GM18520 (cell line): ENCODE measurements around the gene ADAM12.

ENCODE experiments used
- ATAC-seq: cut with Tn5 transposase; IDR thresholded peaks from one replicate; pipeline ENCODE4 v1.9.1; 2021; ENCODE audit not compliant: unreplicated experiment

Gene ADAM12

DNA sequence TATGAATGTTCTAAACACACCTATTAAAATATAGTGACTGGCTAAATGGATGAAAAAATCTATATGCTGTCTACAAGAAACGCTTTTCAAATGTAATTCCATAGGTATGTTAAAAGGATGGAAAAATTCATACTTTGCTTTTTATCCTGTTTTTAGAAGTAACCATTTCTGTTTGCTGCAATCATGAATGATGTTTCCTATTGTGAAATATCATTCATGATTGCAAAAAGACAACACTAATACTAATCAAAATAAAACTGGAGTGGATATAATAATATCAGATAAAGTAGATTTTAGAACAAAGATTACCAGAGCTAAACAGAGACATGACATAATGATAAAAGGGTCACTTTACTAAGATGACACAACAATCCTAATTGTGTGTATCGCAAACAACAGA lies 353.7 kb downstream of the ADAM12 start:
- ATAC-seq = no peak

DNA sequence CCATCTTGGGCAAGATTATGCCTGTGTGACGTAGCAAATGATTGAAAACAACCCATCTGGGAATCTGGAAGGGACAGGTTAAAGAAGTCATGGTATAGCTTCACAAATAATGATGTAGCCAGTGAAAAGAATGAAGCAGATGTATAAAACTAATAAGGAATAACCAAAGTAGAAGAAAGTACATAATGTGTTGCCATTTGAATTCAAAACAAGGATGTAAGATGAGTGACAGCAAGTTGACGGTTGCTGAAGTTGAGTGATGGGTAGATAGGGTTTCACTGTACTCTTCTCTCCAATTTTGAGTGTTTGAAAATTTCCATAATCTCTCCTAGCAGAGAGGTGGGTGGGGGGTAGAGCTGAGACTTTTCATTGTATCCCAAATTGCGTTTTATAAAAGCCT lies 358.3 kb downstream of the ADAM12 start:
- no peak for ATAC-seq

DNA sequence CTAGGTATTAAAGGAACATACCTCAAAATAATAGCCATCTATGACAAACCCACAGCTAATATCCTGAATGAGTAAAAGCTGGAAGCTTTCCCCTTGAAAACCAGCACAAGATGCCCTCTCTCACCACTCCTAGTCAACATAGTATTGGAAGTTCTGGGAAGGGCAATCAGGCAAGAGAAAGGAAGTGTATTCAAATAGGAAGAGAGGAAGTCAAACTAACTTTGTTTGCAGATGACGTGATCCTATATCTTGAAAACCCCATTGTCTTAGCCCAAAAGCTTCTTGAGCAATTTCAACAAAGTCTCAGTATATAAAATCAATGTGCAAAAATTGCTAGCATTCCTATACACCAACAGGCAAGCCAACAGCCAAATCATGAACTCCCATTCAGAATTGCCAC lies 360.6 kb downstream of the ADAM12 start:
- no peak for ATAC-seq

DNA sequence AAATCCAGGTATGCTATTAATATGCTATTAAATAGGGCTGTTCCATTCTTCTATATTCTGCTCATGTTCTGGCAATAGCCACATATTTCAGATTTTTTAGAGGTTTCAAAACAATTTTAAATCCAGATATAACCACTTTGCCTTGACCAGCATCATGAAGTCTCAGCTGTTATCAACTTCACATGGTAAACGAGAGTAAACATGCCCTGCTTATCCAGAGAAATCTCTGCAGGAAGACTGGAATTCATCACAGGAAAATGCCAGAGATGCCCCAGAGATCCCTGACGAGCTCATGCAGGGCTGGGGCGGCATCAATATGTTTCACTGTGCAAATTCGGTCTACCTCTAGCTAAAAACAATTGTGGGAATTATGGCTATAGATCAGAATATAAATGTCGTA lies 365.4 kb downstream of the ADAM12 start:
- no peak for ATAC-seq

DNA sequence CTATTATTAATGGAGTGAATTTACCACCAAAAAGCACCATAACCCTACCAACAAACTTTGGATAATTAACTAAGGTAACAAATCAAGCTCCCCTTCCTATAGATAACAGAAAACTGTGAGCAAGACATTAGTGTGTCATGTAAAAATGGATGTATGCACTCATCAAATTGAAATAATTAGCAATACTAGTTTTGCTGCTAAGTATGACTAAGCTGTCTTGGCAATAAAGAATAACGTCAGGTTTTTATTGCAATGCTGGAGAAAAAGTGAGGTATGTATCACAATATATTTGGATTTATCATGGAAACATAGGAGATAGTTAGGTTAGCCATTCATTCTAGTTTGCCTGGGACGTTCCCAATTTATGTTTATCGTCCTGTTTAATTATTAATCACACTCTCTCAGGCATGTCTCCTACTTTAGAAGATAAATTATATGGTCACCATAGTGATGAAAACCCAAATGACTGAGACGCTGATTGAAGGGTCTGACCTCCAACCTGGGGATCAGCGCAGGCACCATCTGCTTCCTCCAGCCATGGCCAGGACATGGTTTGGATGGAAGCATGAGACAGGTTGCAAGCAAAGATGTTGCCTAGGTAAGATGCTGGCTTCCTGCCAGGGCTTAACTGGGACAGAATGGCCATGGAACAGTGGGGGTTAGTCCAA lies 366.3 kb downstream of the ADAM12 start:
- no peak for ATAC-seq

DNA sequence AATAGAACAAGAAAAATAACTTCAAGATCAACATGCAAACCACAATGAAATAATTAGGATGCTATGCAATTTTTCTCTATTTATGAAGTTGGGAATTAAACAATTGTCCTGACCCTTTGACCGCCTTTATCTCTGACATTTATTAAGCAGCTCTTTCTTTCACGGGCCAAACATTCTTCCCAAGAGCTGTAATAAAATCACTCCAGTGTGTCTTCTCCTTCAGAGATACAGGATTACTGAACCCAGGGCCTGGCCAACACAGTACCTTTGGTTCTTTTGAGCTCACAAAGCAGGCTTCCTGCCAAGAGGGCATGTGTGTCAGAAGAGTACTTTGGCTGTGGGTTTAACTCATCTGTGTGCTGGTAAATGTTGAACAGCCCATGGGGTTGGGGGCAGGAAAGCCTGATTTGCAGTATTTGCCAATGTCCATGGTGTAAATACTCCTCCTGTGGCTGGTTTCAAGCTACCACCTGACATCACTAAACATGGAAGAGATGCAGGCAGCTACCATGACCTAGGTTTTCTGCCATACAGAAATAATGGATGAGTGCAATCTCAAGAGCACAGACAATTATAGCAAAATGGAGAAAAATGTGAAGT lies 370.2 kb downstream of the ADAM12 start:
- ATAC-seq = no peak

DNA sequence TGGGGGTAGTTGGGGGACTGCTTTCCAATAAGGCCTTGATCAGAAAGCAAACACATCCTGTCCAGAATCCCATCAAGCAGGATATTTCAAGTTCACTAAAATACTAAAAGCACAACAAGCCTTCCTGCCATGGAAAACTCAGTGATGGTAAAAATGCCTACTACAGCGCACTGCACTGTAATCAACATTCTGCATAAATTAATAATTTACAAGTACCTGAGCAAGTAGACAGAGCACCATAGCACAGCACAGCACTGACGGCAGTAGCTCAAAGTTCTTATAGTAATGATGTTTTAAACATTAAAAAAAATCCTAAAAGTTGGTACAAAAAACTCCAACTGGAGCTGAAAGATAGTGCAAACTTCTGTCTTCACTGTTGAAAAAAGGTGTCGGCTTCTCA lies 371.4 kb downstream of the ADAM12 start:
- no peak for ATAC-seq

DNA sequence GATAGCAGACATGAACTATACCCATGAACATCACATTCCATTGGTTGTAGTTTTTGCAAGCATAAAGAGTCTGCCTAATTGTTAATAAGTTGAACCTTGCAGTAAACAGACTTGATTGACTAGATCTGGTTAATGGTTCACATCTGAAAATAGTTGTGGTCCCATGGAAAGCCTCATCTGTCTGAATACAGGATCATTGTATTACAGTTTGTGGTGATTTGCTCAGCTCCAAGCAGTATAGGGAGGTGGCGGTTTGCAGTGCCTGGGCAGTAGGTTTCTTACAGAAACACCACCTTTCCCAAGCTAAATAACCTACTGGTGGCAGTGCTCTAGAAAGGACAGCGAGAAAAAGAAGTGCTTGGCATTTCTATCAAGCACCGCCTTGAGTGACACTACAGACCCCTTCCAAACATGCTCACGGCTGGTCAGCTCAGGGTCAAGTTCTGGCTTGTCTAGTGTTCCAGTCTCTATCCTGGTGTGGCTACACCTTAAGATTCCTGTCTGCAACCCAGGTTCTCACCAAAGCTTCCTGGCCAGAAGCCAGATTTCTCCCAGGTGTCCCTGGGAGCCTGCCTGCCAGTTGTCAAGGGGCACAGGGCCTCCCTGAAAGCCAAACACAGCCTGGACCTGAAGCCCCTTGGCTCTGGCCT lies 372.0 kb downstream of the ADAM12 start:
- no peak for ATAC-seq

DNA sequence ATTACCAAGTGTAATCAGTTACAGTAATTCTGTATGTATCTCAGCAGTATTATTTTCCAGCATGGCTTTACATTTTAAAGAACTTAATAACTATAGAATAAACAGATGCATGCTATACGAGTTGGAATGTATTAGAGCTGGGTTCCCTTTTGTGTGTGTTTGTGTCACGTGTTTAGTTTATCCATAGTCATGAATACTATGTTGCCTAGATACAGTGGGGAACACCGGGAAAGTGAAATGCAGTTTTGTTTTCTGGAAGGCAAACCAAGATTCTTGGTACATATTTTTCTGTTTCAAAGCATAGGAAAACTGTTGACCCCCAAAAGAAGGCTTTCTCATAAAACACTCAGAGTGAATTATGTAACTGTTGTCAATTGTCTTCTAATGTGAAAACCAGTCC lies 372.9 kb downstream of the ADAM12 start:
- ATAC-seq = no peak

DNA sequence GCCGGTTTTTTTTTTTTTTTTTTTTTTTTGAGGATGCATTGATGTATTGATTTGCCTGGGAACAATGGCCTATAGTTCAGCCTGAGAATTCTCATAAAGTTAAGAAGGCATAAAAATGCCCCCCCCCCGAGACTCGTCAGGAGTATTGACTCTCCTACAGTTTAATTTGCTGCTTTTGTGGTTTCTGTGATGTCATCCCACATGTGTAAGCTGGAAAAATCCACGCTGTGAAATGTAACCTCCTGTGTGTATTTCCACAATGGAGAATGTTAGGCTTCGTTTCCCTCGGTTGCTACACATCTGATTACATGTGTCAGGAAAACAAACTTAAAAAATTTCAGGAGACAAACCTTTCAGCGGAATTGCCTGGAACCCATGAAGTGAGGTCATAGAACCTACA lies 374.0 kb downstream of the ADAM12 start:
- no peak for ATAC-seq

DNA sequence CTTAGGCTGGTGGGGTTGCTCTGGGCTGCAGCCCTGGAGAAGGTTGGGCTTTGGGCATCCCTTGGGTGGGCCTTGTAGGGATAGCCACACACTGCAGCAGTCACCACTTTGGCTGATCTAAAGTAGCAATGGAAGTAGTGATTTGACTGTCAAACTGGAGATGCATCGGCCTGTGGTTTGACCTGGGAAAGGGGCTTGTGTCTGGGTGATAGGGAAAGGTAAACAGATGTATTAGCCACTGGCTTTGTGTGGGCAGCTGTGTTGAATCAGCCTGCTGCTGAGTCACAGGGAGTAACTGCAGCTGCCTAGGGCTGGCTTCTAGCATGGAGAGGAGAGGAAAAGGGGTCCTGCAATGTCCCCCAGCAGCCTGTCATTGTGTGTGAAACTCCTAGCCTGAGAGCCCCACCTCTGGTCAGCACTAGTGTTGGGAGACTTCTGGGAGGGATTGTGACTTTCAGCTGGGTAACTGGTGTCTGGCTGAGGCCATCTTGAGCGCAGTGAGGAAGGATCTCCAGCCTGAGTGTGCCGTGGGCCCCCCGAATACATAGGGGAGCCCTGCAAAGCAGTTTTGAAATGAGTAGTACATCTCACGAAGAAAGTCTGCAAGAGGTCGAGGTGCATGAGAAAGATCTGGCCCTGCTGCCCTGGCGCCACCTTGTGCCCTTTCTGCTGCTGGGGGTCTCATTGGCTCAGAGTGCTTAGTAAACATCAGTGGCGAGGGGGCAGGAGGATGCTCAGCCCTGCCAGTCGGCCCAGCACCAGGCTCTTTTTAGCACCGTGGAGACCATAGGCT lies 374.6 kb downstream of the ADAM12 start:
- no peak for ATAC-seq

DNA sequence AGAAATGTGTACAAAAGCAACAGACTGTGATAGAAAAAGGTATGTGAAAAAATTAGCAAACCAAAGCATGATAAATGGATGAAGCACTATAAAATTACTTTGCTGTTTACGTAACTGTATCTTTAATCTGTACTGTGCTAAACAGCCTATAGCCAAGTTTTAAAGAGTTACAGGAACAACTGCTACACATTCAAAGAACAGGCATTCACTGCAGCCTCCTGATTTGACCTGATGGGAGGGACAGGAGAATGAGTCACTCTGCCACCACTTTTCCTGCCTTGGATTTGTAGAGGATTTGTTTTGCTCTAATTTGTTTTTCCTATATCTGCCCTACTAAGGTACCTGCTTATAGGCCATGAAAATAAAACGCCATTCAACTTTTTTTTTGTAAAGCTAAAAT lies 375.8 kb downstream of the ADAM12 start:
- ATAC-seq = no peak

DNA sequence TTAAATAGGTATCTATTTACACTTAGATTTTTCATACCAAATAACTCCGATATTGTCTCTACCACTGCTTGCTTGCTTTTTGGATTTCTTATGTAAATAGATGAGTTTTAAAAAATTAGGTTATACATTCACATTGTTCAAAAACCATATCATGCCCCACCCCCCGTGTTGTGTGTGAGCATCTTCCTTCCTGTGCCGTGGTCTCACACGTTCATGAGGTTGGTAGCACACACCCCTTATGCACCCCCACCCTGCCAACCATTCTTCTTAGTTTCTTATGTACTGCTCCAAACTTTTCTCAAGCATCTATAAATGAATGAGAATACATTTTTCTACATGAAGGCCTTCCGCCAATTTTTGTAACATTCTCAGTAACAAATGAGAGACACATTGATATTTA lies 376.3 kb downstream of the ADAM12 start:
- ATAC-seq = no peak

DNA sequence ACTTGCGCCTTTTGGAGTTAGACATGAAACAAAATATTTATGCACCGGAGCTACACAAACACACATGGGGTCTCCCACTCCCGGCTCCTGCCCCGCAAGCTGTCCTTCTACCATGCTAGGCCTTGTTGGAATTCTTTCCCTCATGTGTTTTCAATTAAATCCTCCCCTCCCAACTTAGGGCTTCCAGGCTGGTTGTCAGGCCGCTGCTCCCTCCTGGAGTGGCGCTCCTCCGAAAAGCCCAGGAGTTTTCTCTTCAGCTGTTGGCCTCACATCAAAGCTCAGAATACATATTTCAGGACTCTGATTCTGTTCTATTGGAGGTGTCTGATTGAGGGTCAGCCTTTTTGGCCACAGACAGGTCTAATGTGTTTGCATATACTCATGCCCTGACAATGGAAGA lies 378.6 kb downstream of the ADAM12 start:
- ATAC-seq = no peak

DNA sequence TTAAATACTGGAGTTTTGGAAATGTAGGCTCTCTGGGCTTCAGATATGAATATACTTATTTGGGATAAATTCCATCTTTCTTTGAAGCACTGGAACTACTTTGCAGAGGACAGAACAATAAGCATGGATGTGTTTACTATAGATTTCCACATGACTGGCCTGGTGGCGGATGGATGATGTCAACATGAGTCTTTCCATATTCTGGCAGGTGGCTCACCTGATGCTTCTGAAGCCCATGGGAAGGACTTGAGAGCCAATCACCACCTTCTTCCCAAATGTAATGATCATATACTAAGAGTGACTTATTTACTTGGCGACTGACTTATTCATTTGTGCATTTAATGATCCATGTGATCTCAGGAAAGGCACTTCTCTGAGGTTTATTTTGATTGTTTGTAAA lies 381.4 kb downstream of the ADAM12 start:
- ATAC-seq = no peak

DNA sequence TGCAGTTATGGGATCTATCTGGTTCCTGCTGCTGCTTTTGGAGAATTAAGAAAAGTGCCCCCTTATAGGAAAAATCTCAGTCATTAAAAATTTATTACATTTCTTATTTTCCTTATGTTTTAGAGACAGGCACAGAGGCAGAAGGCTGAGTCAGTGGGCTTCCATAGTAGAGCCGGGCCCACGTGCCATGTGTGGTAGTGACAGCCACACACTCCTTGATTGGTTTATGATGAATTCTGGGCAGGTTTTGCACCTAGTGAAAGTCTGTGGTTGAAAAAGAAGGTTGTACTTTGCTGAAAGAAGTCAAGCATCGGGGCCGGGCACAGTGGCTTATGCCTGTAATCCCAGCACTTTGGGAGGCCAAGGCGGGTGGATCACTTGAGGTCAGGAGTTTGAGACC lies 382.0 kb downstream of the ADAM12 start:
- no peak for ATAC-seq

DNA sequence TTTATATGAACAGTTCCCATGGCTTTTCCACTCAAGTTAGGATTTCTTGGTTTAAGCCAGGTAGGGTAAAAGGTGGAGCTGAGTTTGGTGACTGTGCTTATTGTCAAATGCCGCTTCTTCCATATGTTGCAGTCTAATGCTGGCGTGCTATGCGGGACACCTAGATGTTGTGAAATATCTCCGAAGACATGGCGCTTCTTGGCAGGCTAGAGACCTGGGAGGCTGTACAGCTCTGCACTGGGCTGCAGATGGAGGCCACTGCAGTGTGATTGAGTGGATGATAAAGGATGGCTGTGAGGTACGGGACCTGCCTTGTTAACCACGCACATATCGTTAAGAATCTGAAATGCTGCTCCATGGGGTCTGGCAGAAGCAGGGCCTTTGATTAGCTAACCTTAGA lies 383.5 kb downstream of the ADAM12 start:
- no peak for ATAC-seq

DNA sequence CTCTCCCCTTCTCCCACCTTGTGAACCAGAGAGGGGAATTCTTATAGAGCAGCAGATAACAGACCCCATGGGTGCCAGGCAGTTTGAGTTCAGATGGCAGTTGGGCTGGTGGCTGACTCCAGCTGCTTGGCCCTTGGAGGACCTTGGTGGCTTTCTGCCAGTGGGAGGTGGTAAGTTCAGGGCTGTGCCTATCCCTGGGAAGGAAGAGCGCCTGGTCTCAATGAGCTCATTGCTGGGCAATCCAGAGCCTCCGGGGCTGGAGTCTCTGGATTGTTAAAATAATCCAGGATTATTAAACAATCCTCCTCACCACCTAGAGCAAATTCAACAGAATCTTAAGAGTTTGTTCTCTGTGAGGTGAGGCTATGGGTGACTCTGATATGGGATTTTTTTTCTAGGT lies 386.7 kb downstream of the ADAM12 start:
- ATAC-seq = no peak

DNA sequence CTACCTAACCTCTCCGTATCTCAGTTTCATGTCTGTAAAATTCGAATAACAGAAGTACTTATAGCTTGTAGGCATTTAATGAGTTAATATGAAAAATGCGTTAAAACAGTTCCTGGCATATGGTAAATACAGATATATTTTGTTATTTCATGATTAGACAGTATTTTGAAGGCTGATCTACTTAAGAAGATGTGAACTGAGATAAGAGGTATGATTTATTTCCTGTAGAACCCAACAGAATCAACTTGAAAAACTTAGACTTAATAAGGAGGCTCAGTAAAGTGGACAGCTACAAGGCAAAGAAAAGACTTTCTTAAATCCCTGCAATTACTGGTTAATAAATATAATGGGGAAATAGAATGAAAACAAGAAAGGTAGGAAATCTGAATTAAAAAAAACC lies 388.6 kb downstream of the ADAM12 start:
- ATAC-seq = no peak

DNA sequence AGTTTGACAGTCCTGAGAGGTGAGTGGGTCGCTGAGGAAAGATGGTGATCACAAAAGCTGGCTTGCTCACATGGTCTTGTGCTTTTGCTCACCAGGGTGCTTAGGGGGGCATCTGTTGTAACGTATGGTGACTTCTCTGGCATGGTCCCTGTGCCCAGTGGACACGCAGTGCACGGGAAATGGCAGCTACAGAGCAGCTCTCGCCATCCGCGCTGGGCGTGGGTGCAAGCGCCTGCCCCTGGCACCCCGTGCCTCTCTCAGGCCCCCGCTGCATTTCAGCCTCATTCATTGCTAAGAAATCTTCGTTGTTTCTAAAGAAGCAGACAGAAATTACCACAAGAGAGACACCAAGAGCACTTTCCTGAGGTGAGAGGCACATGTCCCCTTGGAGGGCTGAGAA lies 390.7 kb downstream of the ADAM12 start:
- ATAC-seq = no peak

DNA sequence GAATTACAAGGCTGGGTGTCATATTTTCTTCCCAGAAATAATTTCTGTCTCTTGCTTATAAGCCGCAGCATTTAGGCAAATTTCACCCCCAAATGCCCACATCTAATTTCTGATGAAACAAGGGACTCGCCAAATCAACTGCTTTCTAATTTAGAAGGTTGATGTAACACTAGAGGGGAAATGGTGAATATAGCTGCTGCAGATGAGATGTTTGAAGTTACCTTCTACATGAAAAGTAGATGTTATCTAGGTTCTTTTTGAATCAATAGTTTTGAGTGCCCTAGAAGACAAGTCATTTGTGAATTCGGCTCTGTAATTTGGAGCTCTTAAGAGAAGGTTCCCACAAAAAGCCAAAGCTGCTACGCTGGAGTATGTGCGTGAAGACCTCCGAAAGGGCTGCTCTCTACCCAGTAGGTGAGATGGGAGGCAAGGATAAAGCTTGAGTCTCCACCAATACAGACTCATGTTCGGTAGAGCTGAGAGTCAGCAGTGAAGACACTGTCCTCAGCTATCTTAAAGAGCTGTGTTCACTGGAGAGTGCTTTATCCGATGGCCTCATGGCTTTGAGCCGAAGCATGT lies 392.5 kb downstream of the ADAM12 start:
- ATAC-seq = no peak

DNA sequence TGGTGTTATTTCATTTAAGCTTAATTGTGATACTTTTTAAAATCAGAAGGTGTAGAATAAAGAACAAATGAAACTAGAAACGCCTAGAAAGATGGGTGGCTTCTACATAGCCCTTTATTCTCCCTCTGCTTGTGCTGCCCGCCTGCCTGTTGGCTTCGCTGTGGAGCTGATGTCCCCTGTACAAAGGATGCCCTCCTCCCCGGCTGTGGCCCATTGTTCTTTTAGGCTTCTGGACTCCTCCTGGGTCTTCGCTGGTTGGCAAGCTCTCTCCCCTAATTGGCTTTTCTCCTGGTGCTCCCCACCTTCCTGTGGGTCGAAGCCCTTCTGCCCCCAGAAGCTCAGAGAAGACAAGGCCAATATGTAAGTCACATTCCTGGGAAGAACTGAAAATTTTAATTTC lies 393.7 kb downstream of the ADAM12 start:
- ATAC-seq = no peak
